ENCODE measurements around the gene OSBPL3.

GRCh38 chr7:24764972-24765744, 214.8 kb downstream of the OSBPL3 start:
- no peak for TF ChIP-seq EZH2 (IDR thresholded peaks at IDR 0.05; ENCODE audit: insufficient read depth, poor library complexity, severe bottlenecking)
- no peak for TF ChIP-seq EZH2phosphoT487 (IDR thresholded peaks at IDR 0.05; ENCODE audit: insufficient read depth, low read depth)

Data from GM23248 (cell line).